ENCODE data around the gene FNDC3A.
"Not testable (repeated sequence)": the region's sequence is repeated elsewhere in the genome, so short reads cannot be mapped to it uniquely, and the experiment has no call there.

DNA sequence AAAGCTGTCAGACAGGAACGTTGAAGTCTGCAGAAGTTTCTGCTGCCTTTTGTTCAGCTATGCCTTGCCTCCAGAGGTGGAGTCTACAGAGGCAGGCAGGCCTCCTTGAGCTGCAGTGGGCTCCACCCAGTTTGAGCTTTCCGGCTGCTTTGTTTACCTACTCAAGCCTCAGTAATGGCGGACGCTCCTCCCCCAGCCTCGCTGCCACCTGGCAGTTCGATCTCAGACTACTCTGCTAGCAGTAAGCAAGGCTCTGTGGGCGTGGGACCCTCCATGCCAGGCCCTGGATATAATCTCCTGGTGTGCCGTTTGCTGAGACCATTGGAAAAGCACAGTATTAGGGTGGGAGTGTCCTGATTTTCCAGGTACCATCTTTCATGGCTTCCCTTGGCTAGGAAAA is 187.4 kb downstream of the FNDC3A start:
- TF ChIP-seq, protein P1, sequence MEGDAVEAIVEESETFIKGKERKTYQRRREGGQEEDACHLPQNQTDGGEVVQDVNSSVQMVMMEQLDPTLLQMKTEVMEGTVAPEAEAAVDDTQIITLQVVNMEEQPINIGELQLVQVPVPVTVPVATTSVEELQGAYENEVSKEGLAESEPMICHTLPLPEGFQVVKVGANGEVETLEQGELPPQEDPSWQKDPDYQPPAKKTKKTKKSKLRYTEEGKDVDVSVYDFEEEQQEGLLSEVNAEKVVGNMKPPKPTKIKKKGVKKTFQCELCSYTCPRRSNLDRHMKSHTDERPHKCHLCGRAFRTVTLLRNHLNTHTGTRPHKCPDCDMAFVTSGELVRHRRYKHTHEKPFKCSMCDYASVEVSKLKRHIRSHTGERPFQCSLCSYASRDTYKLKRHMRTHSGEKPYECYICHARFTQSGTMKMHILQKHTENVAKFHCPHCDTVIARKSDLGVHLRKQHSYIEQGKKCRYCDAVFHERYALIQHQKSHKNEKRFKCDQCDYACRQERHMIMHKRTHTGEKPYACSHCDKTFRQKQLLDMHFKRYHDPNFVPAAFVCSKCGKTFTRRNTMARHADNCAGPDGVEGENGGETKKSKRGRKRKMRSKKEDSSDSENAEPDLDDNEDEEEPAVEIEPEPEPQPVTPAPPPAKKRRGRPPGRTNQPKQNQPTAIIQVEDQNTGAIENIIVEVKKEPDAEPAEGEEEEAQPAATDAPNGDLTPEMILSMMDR (conservative IDR thresholded peaks at IDR 0.05) = not testable (repeated sequence)
- not testable (repeated sequence) for TF ChIP-seq EZH2 (IDR thresholded peaks at IDR 0.05; ENCODE audit: low read depth)

All from PC-9 (cell line).